IPS-18c (cell line): ENCODE measurements around the gene COL5A1.

Experiments used
- H3K4me3 ChIP-seq: 2 replicates; pipeline ENCODE4 v1.7.0; 2013; ENCODE audit warnings: low read depth, mild to moderate bottlenecking, low read length, moderate library complexity; ENCODE audit not compliant: insufficient read depth
- H3K9me3 ChIP-seq: one replicate; pipeline ENCODE4 v1.6.1; 2013; ENCODE audit warnings: mild to moderate bottlenecking, low read length, moderate library complexity; ENCODE audit not compliant: control insufficient read depth, insufficient read depth

Gene COL5A1

GRCh38 chr9:134621558-134622110, 20.0 kb upstream of the COL5A1 start:
- no peak overlapping the region for H3K4me3 ChIP-seq
- no peaks in the 10 kb centered on the region for H3K9me3 ChIP-seq

GRCh38 chr9:134622896-134623257, 18.7 kb upstream of the COL5A1 start:
- Histone ChIP-seq H3K4me3 (no peak overlapping the region), H3K9me3 (no peaks in the 10 kb centered on the region)

- no peak overlapping the region for H3K4me3 ChIP-seq
- H3K9me3 ChIP-seq = no peaks in the 10 kb centered on the region
Observed at GRCh38 chr9:134623258-134624066, 18.1 kb upstream of the COL5A1 start.

GRCh38 chr9:134624137-134624591, 17.4 kb upstream of the COL5A1 start:
- H3K4me3 ChIP-seq = no peak overlapping the region

GRCh38 chr9:134624621-134625181, 16.9 kb upstream of the COL5A1 start:
- no peak overlapping the region for H3K4me3 ChIP-seq
- no peaks in the 10 kb centered on the region for H3K9me3 ChIP-seq

More at GRCh38 chr9:134624137-134624591, 17.4 kb upstream of the COL5A1 start:
- no peaks in the 10 kb centered on the region for H3K9me3 ChIP-seq

- H3K9me3 ChIP-seq = no peaks in the 10 kb centered on the region
- H3K4me3 ChIP-seq = no peak overlapping the region
Observed at GRCh38 chr9:134625361-134626068, 16.1 kb upstream of the COL5A1 start.

GRCh38 chr9:134626069-134626423, 15.6 kb upstream of the COL5A1 start:
- Histone ChIP-seq H3K4me3 (peak overlapping the region; percentile 15; the same call in 1 of the 2 replicates), H3K9me3 (no peaks in the 10 kb centered on the region)

- Histone ChIP-seq H3K9me3 (no peaks in the 10 kb centered on the region), H3K4me3 (no peak overlapping the region)
Observed at GRCh38 chr9:134626571-134627416, 14.8 kb upstream of the COL5A1 start.

GRCh38 chr9:134627417-134628353, 13.9 kb upstream of the COL5A1 start:
- Histone ChIP-seq H3K4me3 (no peak overlapping the region), H3K9me3 (no peaks in the 10 kb centered on the region)

- H3K9me3 ChIP-seq = no peaks in the 10 kb centered on the region
- no peak overlapping the region for H3K4me3 ChIP-seq
Observed at GRCh38 chr9:134628354-134628736, 13.3 kb upstream of the COL5A1 start.

GRCh38 chr9:134629061-134629585, 12.5 kb upstream of the COL5A1 start:
- Histone ChIP-seq H3K9me3 (peaks cover 2% of the 10 kb centered on the region), H3K4me3 (no peak overlapping the region)

- H3K4me3 ChIP-seq = no peak overlapping the region
- peaks cover 2% of the 10 kb centered on the region for H3K9me3 ChIP-seq
Observed at GRCh38 chr9:134629586-134630392, 11.8 kb upstream of the COL5A1 start.

- H3K4me3 ChIP-seq = no peak overlapping the region
- H3K9me3 ChIP-seq = peaks cover 2% of the 10 kb centered on the region
Observed at GRCh38 chr9:134630393-134630790, 11.2 kb upstream of the COL5A1 start.

GRCh38 chr9:134630861-134631260, 10.7 kb upstream of the COL5A1 start:
- Histone ChIP-seq H3K4me3 (no peak overlapping the region), H3K9me3 (peaks cover 2% of the 10 kb centered on the region)

GRCh38 chr9:134631881-134632280, 9.7 kb upstream of the COL5A1 start:
- Histone ChIP-seq H3K4me3 (no peak overlapping the region), H3K9me3 (peaks cover 2% of the 10 kb centered on the region)
